Renal cortical epithelial cell (primary cell): ENCODE results near the gene HOXC5. TPM values are rescaled to one million over a fixed set of nuclear protein-coding genes. Genes with fewer than 3 reads are reported as not detected.

ENCODE experiments used
- DNase-seq: peaks from one replicate; pipeline ENCODE4 v3.0.0-alpha.2; 2011; ENCODE audit warnings: low read depth
- total RNA-seq: library from RNA; depleted of rRNA; stranded (reverse); fragments of >200 nt; gene quantifications from 2 replicates; pipeline ENCODE4 v1.2.3, GENCODE V29; 2014

Gene HOXC5
- total RNA-seq, 1 donor from 2014 or later = 0.80 TPM

GRCh38 chr12:54019091-54019811 is 13.6 kb upstream of the HOXC5 start:
- no peak for DNase-seq

GRCh38 chr12:54019924-54020590 is 12.8 kb upstream of the HOXC5 start:
- no peak for DNase-seq

GRCh38 chr12:54020591-54021405 is 12.1 kb upstream of the HOXC5 start:
- DNase-seq = no peak

- DNase-seq = no peak
These were observed 11.3 kb upstream of the HOXC5 start for GRCh38 chr12:54021432-54022013.

GRCh38 chr12:54022960-54023884 is 9.6 kb upstream of the HOXC5 start:
- DNase-seq = no peak

GRCh38 chr12:54024127-54024526 is 8.7 kb upstream of the HOXC5 start:
- DNase-seq = no peak

GRCh38 chr12:54024581-54025305 is 8.1 kb upstream of the HOXC5 start:
- DNase-seq = no peak

GRCh38 chr12:54025499-54026405 is 7.1 kb upstream of the HOXC5 start:
- DNase-seq = no peak

- DNase-seq = no peak
These were observed 6.0 kb upstream of the HOXC5 start for GRCh38 chr12:54026640-54027441.

GRCh38 chr12:54027442-54027786 is 5.4 kb upstream of the HOXC5 start:
- DNase-seq = no peak

GRCh38 chr12:54028314-54029201 is 4.3 kb upstream of the HOXC5 start, which contains the start of gene HOXC6:
Gene HOXC6 (plus strand): TSS chr12:54028440. CDS start chr12:54028522, 82 bp downstream.
- peak; percentile 46 for DNase-seq

GRCh38 chr12:54029529-54030441 is 3.1 kb upstream of the HOXC5 start:
- no peak for DNase-seq

GRCh38 chr12:54030442-54030801 is 2.4 kb upstream of the HOXC5 start:
- no peak for DNase-seq

GRCh38 chr12:54030889-54031471 is 1.9 kb upstream of the HOXC5 start:
- no peak for DNase-seq

GRCh38 chr12:54031480-54031879 is 1.4 kb upstream of the HOXC5 start:
- no peak for DNase-seq

- no peak for DNase-seq
These were observed 697 bp upstream of the HOXC5 start for GRCh38 chr12:54032086-54032619.
